Body of pancreas (tissue), 4 donors: ENCODE measurements around the gene FUBP1.
"Not testable (repeated sequence)": the region's sequence is repeated elsewhere in the genome, so short reads cannot be mapped to it uniquely, and the experiment has no call there.

Source experiments
- POLR2A ChIP-seq, 3 donors: fragments of 450-650 bp; IDR thresholded peaks; one replicate each; pipeline ENCODE4 v1.6.1; 2016; ENCODE audit warnings: antibody characterized with exemption in 3 of 3, mild to moderate bottlenecking in 2 of 3
- TF ChIP-seq, protein P1 (sequence below), 7 experiments: fragments of 450-650 bp in 4 of 7; fragments of 200-600 bp in 3 of 7; sonication (generic) in 3 of 7; IDR thresholded peaks; one replicate each; pipeline ENCODE4 v1.5.1; 2016 to 2019; ENCODE audit warnings: antibody characterized with exemption in 7 of 7

DNA sequence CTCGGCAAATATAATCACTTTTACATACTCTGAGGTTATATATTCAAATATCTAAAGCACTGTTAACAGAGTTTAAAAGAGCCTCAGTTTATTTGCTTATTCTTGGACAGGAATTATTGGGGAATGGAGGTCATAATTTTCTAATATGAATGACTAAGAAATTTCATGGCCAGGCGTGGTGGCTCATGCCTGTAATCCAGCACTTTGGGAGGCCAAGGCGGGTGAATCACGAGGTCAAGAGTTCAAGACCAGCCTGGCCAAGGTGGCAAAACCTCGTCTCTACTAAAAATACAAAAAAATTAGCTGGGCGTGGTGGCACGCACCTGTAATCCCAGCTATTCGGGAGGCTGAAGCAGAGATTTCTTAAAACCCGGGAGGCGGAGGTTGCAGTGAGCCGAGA is 21.7 kb upstream of the FUBP1 start:
- TF ChIP-seq, protein P1, sequence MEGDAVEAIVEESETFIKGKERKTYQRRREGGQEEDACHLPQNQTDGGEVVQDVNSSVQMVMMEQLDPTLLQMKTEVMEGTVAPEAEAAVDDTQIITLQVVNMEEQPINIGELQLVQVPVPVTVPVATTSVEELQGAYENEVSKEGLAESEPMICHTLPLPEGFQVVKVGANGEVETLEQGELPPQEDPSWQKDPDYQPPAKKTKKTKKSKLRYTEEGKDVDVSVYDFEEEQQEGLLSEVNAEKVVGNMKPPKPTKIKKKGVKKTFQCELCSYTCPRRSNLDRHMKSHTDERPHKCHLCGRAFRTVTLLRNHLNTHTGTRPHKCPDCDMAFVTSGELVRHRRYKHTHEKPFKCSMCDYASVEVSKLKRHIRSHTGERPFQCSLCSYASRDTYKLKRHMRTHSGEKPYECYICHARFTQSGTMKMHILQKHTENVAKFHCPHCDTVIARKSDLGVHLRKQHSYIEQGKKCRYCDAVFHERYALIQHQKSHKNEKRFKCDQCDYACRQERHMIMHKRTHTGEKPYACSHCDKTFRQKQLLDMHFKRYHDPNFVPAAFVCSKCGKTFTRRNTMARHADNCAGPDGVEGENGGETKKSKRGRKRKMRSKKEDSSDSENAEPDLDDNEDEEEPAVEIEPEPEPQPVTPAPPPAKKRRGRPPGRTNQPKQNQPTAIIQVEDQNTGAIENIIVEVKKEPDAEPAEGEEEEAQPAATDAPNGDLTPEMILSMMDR (IDR thresholded peaks at IDR 0.05), result not testable (repeated sequence)
- TF ChIP-seq POLR2A (IDR thresholded peaks at IDR 0.05), result not testable (repeated sequence)
